ENCODE measurements around the gene REEP1. TPM values are rescaled to one million over a fixed set of nuclear protein-coding genes. Genes with fewer than 3 reads are reported as not detected.

The REEP1 gene
- total RNA-seq, 1 experiment from 2014 or later: 0.23 TPM

- Histone ChIP-seq H3K9me3 (ENCODE audit: control insufficient read depth, insufficient read depth, low read depth, low read length) (no peaks in the 10 kb centered on the region), H3K4me1 (ENCODE audit: control insufficient read depth, insufficient read depth, low read length) (no peaks in the 10 kb centered on the region), H3K36me3 (ENCODE audit: control insufficient read depth, insufficient read depth, low read length) (no peaks in the 10 kb centered on the region), H3K27me3 (ENCODE audit: control insufficient read depth, insufficient read depth, low read length) (peaks cover 17% of the 10 kb centered on the region), H3K27ac (ENCODE audit: low read length) (no peak overlapping the region), H3K4me3 (ENCODE audit: low read depth in 2 of 2, low read length in 2 of 2) (no peak overlapping the region)
- intact Hi-C loops (cut with micrococcal nuclease; ENCODE audit: unreplicated experiment): loop anchor here (2.0 kb wide), 1 partner anchor 74 kb away; no protein-coding TSS in a partner anchor
- in situ Hi-C loops (cut with HindIII; ENCODE audit: low pct_unique_long_range_greater_than_20kb, low sequenced_read_pairs): no loop called here
- ATAC-seq (peak; percentile 73), DNase-seq (ENCODE audit: low read depth, low spot score) (no peak)
- ChIA-PET POLR2A (no interaction called here), CTCF (interaction anchor here (0.6 to 1.0 kb wide), 2 partner anchors 69 to 74 kb away, joined by 3 to 5 read pairs; no protein-coding TSS in a partner anchor)
- no TSS peak for BruUV-seq (replicated peaks)
- TF ChIP-seq SIN3A (IDR thresholded peaks at IDR 0.05; ENCODE audit: borderline replicate concordance, insufficient read depth, low read depth, low read length): no peak
- TF ChIP-seq, protein P1, sequence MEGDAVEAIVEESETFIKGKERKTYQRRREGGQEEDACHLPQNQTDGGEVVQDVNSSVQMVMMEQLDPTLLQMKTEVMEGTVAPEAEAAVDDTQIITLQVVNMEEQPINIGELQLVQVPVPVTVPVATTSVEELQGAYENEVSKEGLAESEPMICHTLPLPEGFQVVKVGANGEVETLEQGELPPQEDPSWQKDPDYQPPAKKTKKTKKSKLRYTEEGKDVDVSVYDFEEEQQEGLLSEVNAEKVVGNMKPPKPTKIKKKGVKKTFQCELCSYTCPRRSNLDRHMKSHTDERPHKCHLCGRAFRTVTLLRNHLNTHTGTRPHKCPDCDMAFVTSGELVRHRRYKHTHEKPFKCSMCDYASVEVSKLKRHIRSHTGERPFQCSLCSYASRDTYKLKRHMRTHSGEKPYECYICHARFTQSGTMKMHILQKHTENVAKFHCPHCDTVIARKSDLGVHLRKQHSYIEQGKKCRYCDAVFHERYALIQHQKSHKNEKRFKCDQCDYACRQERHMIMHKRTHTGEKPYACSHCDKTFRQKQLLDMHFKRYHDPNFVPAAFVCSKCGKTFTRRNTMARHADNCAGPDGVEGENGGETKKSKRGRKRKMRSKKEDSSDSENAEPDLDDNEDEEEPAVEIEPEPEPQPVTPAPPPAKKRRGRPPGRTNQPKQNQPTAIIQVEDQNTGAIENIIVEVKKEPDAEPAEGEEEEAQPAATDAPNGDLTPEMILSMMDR (IDR thresholded peaks at IDR 0.05): peak; percentile 61
- no peak for TF ChIP-seq TCF7L2 (IDR thresholded peaks at IDR 0.05; ENCODE audit: low read depth, low read length)
- TF ChIP-seq POLR2AphosphoS5 (IDR thresholded peaks at IDR 0.05; ENCODE audit: low read depth, low read length): no peak
These were observed 38.7 kb downstream of the REEP1 start for GRCh38 chr2:86298411-86299390.

DNA sequence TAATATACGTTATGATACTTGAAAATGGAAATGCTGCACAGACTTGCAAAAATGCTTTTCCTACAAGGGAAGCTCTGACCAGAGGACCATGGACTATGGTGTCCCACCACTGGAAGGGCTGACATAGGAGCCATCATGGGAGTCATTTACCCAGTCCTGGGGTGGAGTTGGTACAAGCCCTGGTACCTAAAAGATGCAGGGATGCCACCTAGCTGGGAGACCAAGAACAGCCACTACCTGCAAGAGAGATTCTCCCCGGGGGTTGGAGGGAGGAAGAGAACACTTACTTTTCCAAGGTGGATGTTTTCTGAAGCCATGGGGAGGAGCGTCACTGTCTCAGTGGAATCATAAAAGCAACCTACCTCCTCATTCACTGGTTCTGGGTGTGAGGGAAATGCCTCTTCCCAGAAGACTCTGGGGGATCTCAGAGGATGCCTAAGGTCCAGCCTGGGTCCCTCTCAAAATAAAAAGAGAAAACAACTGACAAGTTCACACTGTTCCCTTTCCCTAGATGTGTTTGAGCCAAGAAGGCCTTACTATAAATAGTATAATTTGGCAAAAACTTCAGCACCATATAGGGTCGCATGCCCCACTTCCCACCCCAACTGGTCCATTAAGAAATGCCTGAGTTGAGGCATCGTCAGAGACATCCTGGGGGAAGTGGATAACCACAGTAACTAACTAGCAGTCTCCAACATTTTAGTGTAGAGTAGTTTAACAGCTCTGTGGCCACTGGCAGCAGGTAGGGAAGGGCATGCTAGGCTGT lies 39.9 kb downstream of the REEP1 start:
- H3K4me1 ChIP-seq (ENCODE audit: control insufficient read depth, insufficient read depth, low read length): no peaks in the 10 kb centered on the region
- TF ChIP-seq TCF7L2 (IDR thresholded peaks at IDR 0.05; ENCODE audit: low read depth, low read length) (no peak), POLR2AphosphoS5 (IDR thresholded peaks at IDR 0.05; ENCODE audit: low read depth, low read length) (no peak), REST (IDR thresholded peaks at IDR 0.05; ENCODE audit: insufficient read depth in 1 of 2, low read depth in 2 of 2, low read length in 1 of 2) (no peak), SIN3A (IDR thresholded peaks at IDR 0.05; ENCODE audit: borderline replicate concordance, insufficient read depth, low read depth, low read length) (no peak)
- TF ChIP-seq, protein P1 (IDR thresholded peaks at IDR 0.05): peak; percentile 25
- POLR2A ChIA-PET: no interaction called here
- DNase-seq (ENCODE audit: low read depth, low spot score) (no peak), ATAC-seq (no peak)
- intact Hi-C loops (cut with micrococcal nuclease; ENCODE audit: unreplicated experiment): loop anchor here (2.0 kb wide), 1 partner anchor 75 kb away; no protein-coding TSS in a partner anchor
- BruUV-seq (replicated peaks): no TSS peak
- H3K4me3 ChIP-seq (ENCODE audit: low read depth in 2 of 2, low read length in 2 of 2): no peak overlapping the region
- CTCF ChIA-PET: no interaction called here
- no peaks in the 10 kb centered on the region for H3K36me3 ChIP-seq (ENCODE audit: control insufficient read depth, insufficient read depth, low read length)
- H3K27ac ChIP-seq (ENCODE audit: low read length): no peak overlapping the region
- H3K9me3 ChIP-seq (ENCODE audit: control insufficient read depth, insufficient read depth, low read depth, low read length): no peaks in the 10 kb centered on the region
- in situ Hi-C loops (cut with HindIII; ENCODE audit: low pct_unique_long_range_greater_than_20kb, low sequenced_read_pairs): no loop called here
- peaks cover 25% of the 10 kb centered on the region for H3K27me3 ChIP-seq (ENCODE audit: control insufficient read depth, insufficient read depth, low read length)

Data from Panc1 (cell line).